Measurements from ENCODE around the gene CCDC83.
A peak's percentile ranks its signal among the peaks of the same experiment; 100 is the strongest.
"Not testable (repeated sequence)": the region's sequence is repeated elsewhere in the genome, so short reads cannot be mapped to it uniquely, and the experiment has no call there.

The CCDC83 gene

DNA sequence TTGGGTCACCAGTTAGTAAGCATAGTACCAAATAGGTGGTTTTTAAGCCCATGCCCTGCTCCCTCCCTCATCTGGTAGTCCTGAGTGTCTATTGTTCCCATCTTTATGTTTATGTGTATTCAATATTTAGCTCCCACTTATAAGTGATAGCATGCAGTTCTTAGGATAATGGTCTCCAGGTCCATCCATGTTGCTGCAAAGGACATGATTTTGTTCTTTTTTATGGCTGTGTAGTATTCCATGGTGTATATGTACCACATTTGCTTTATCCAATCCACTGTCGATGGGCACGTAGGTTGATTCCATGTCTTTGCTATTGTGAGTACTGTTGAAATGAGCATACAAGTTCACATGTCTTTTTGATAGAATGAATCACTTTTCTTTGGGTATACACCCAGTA lies 26.0 kb upstream of the CCDC83 start:
- no peak overlapping the region for H3K4me3 ChIP-seq (ENCODE audit: low read length)
- no peak for DNase-seq (ENCODE audit: low read depth, low spot score)

DNA sequence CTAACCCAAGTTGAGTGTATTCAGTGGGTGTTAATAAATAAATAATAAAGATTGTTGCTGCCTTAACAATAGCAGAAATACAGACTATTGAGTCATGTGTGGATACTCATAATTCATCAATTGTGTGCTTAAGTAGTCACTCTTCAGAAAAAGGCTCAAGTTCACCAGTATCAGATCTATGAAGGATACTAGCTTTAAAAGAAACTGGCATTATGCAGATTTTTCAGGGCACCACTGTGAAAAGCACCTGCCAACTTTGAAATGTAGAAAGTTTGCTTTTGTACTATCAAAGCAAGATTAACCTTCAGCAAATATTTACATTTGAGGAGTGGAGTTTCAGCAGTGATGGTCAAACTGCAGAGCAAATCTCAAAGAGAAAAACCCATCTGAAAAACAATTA lies 24.1 kb upstream of the CCDC83 start:
- DNase-seq (ENCODE audit: low read depth, low spot score): no peak
- H3K4me3 ChIP-seq (ENCODE audit: low read length): no peak overlapping the region

DNA sequence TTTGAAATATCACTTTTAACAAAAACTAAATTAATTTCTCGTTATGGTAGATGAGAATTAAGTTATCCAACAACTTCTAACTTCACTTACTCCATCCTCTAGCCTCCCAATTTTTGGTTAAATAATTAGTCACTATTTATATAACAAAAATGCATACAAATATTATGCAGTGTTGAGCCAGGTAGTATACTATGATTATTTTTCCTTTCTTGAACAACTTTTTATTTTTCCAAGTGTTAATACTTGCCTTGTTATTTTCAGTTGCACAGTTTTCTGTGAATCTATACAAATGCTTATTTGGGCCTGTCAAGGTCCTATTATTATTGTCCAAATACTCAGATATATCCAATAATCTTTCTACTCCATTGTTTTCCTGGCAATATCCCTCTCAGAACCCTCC lies 19.9 kb upstream of the CCDC83 start:
- no peak for DNase-seq (ENCODE audit: low read depth, low spot score)
- H3K4me3 ChIP-seq (ENCODE audit: low read length): no peak overlapping the region

DNA sequence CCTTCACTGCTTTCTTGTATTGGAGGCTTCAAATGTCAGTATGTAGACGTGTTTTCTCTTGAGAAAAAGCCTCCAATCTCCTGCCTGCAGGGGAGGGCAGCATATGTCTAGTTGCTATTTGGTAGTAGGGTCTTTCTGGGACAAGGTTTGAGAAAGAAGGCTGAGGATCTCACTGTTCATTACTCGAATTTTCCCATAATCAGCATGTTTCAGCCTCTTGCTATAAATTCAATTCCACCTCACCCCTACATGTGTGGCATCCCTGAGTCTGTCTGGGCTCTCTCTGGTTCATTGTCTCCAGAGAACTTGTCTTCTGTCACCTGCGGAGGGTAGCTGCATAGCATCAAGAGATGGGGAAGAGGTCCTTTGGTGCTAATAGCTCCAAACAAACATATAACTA lies 19.5 kb upstream of the CCDC83 start:
- no peak overlapping the region for H3K4me3 ChIP-seq (ENCODE audit: low read length)
- no peak for DNase-seq (ENCODE audit: low read depth, low spot score)

DNA sequence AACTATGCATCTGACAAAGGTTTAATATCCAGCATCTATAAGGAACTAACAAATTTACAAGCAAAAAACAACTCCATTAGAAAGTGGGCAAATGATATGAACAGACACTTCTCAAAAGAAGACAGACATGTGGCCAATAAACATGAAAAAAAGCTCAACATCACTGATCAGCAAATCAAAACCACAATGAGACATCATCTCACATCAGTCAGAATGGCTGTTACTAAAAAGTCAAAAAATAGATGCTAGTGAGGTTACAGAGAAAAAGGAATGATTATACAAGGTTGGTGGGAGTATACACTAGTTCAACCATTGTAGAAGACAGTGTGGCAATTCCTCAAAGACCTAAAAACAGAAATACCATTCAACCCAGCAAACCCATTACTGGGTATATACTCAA lies 14.3 kb upstream of the CCDC83 start:
- not testable (repeated sequence) for DNase-seq (ENCODE audit: low read depth, low spot score); H3K4me3 ChIP-seq (ENCODE audit: low read length)

DNA sequence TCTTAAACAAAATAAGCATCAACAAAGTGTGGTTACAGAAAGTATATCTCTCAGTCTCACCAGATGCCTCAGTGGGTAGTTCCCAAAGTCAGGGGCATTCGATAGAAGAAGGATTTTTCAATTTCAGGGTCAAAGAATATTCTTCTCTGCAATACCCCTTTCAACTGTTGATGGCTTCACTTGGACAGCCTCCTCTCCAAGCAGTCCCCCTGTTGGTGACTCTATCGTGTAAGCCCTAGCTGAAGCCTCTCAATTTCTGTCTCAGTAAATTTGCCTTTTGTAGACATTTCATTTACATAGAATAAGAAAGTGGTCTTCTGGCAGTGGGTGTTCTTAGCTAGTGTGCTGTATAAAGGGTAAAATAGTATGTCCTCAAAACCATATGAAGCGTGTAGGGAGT lies 11.3 kb upstream of the CCDC83 start:
- DNase-seq (ENCODE audit: low read depth, low spot score): no peak
- no peak overlapping the region for H3K4me3 ChIP-seq (ENCODE audit: low read length)

DNA sequence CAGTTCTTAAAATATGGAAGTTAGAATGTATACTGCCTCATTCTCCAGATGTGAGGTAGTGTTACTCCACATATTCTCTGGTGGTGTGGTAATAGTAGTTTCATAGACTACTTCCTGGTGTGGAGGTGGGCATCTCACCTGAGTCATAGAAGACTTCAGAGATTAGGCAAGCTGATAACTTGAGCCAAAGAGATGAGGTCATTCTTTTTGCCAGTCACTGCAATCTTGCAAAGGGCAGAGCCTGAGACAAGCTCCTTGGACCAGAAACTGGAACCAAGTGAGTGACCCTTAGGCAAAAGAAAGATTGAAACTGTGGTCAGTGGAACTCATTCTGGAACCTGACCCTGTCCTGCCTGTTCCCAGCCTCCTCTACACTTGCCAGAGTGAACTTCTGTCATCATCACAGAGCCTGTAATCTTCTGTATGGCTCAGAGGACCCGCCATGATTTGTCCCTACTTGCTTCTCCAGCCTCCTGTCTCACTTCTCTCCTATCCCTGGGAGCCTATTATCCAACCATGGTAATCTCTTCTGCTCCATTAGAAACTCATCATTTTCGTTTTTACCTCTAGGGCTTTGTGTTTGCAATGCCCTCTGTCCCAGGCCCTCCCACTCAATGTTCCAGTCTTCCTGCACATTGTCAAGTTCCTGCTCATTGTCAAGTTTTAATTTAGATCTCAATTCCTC lies 10.6 kb upstream of the CCDC83 start:
- DNase-seq (ENCODE audit: low read depth, low spot score): no peak
- H3K4me3 ChIP-seq (ENCODE audit: low read length): no peak overlapping the region

DNA sequence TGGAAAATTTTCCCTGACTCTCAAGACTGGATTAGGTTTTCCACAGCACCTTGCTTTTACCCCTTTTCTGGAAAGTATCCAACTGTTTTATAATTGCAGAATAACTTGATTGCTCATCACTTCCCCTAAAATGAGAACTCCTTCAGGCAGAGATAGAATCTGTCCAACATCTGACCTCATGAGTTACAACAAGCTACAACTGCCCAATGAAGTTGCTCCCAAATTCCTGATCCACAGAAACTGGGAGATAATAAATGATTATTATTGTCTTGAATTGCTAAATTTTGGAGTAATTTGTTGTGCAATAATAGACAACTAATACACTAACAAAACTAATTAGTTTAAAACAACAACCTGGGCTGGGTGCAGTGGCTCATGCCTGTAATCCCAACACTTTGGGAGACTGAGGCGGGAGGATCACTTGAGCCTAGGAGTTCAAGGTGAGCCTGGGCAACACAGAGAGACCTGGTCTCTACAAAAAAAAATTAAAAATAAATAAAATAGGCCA lies 10.0 kb upstream of the CCDC83 start:
- DNase-seq (ENCODE audit: low read depth, low spot score): no peak
- no peak overlapping the region for H3K4me3 ChIP-seq (ENCODE audit: low read length)

DNA sequence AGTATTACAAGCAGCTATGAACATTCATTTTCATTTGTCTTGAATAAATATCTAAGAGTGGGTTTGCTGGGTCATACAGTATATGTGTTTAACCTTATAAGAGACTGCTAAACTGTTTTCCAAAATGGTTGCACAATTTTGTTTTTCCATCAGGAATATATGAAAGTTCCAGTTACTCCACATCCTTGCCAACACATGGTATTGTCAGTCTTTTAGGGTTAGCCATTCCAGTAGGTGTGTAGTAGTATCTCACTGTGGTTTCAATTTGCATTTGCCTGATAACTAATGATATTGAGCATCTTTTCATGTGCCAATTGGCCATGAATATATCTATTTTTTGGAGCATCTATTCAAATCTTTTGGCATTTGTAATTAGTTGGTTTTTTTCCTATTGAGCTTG lies 7.7 kb upstream of the CCDC83 start:
- DNase-seq (ENCODE audit: low read depth, low spot score): no peak
- H3K4me3 ChIP-seq (ENCODE audit: low read length): no peak overlapping the region

DNA sequence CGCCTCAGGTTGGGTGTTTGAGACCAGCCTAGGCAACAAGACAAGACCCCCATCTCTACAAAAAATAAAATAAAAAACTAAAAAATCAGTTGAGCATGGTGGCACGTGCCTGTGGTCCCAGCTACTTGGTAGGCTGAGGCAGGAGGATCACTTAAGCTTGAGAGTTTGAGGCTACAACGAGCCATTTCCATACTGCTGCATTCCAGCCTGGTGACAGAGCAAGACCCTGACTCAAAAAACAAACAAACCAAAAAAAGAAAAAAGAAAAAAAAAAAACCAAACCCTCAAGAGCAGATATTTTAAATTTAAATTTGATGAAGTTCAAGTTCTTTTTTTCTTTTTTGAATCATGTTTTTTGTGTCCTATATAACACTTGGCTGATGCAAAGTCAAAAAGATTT lies 7.2 kb upstream of the CCDC83 start:
- no peak for DNase-seq (ENCODE audit: low read depth, low spot score)
- H3K4me3 ChIP-seq (ENCODE audit: low read length): no peak overlapping the region

DNA sequence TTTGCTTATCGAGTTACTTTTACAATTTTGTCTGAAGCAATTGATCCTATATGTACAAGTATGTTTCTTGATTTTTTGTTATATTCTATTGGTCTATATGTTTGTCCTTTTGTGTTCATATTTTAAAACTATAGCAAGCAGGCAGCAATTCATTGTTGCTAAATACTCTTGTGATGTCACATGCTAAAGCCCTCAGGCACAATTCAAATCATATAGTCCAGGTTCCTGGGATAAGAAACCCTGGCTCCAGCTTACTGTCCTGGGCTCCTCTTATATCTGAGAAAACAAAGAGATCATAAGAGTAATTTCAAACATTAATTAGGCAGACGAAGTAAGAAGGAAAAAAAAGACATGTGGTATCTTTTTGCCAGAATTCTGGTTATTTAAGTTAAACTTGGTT lies 6.6 kb upstream of the CCDC83 start:
- no peak for DNase-seq (ENCODE audit: low read depth, low spot score)
- no peak overlapping the region for H3K4me3 ChIP-seq (ENCODE audit: low read length)

DNA sequence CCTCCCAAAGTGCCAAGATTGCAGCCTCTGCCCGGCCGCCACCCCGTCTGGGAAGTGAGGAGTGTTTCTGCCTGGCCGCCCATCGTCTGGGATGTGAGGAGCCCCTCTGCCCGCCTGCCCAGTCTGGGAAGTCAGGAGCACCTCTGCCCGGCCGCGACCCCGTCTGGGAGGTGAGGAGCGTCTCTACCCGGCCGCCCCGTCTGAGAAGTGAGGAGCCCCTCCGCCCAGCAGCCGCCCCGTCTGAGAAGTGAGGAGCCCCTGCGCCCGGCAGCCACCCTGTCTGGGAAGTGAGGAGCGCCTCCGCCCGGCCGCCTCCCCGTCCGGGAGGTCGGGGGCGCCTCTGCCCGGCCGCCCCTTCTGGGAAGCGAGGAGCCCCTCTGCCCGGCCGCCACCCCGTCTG lies 2.4 kb upstream of the CCDC83 start:
- DNase-seq (ENCODE audit: low read depth, low spot score); H3K4me3 ChIP-seq (ENCODE audit: low read length): not testable (repeated sequence)

DNA sequence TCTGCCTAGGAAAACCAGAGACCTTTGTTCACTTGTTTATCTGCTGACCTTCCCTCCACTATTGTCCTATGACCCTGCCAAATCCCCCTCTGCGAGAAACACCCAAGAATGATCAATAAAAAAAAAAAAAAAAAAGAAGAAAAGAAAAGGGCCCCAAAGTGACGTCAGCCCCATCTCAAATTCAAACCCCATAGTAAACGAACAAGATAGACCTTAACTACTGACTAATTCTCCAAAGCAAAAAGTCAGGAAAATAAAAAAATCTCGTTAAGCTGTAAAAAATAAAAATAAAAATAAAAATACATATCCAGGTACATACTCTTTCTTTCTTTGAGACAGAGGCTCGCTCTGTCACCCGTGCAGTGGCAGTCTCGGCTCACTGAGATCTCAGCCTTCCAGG lies 1.6 kb upstream of the CCDC83 start:
- DNase-seq (ENCODE audit: low read depth, low spot score); H3K4me3 ChIP-seq (ENCODE audit: low read length): not testable (repeated sequence)

DNA sequence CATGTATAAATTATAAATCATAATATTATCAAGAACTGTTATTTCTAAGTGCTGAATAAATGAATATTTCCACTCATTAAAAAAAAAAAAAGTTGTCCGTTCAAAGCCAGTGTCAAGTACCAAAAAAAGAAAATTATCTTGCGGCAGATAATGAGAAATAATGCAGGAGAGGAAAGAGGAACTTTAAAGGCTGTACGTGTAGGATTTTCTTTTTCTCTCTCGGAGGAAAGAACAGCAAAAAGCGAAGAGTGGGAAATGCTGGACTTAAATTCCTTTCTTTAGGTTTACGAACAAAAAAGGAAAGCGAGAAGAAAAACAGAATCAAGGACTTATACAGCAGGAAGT lies 999 bp upstream of the CCDC83 start:
- DNase-seq (ENCODE audit: low read depth, low spot score): no peak
- H3K4me3 ChIP-seq (ENCODE audit: low read length): peak overlapping the region; percentile 41

DNA sequence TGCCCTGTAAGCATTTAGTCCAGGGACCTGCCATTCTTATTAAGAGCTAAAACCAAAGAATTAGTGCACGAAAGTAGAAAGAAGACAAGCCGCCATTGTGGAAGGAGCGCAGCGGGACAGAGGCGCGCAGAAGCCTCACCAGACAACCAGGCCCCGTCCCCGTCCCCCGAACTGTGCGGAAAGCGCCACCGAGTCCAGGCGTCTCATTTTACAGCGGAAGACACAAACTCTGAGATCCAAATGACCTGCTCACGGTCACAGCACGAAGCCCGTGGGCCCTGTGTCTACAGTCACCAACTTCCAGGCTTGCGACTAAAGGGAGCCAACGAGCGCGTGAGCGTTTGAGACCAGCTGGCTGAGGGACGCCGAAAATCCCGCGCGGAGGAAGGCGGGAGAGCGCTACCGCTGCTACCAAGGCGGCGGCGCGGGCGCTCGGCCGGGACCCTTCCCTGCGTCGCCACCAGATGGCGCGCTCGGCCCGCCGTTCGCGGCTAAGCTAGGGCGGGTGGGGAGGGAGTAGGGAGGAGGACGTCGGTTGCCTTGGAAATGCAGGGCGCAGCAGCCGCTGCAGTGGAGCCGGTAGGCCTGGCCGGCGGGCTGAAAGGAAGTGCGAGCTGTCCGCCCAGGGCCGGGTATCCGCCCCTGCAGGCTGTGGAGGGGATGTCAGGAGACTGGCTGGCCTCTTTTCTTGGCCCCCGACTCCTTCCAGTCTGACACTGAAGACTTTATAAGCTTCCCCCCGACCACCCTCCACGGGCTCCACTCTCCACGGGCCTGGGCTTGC lies 434 bp upstream of the CCDC83 start:
- peak; percentile 62 for DNase-seq (ENCODE audit: low read depth, low spot score)
- H3K4me3 ChIP-seq (ENCODE audit: low read length): peak overlapping the region; percentile 41

DNA sequence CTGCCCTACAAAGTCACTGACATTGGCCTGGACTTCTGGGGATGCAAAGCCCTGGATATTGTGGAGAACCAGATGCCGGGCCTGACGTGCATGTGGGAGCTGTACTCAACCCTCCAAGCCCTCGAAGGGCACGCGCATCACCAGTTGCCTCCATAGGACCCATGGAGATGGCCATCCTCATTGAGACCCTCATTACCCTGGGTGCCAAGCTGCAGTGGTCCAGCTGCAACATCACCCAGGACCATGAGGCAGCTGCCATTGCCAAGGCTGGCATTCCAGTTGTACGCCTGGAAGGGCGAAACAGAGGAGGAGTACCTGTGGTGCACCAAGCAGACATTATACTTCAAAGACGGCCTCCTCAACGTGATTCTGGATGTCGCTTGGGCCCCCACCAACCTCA lies 1.9 kb downstream of the CCDC83 start:
- no peak for DNase-seq (ENCODE audit: low read depth, low spot score)
- H3K4me3 ChIP-seq (ENCODE audit: low read length): no peak overlapping the region

DNA sequence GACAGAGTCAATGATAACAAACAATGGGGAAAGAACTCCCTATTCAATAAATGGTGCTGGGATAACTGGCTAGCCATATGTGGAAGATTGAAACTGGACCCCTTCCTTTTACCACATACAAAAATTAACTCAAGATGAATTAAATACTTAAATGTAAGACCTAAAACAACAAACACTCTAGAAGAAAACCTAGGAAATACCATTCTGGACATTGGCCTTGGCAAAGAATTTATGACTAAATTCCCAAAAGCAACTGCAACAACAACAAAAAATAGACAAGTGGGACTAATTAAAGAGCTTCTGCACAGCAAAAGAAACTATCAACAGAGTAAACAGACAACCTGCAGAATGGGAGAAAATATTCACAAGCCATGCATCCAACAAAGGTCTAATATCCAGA lies 4.4 kb downstream of the CCDC83 start:
- H3K4me3 ChIP-seq (ENCODE audit: low read length); DNase-seq (ENCODE audit: low read depth, low spot score): not testable (repeated sequence)

DNA sequence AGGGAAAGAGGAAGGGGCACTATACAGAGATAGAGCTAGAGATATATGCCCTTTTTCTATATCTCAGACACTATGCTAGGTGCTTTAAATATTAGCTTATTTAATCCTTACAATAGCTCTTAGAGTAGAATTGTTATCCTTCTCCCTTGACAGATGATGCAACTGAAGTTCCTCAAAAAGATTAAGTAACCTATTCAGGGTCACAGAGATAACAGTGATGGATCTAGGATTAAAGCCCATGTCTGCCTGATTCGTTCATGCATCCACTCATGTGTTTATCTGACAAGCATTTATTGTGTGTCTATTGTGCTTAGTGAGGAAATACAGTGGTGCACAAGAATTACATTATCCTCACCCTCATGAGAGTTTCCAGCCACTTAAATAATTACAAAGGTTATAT lies 8.7 kb downstream of the CCDC83 start:
- H3K4me3 ChIP-seq (ENCODE audit: low read length): no peak overlapping the region
- no peak for DNase-seq (ENCODE audit: low read depth, low spot score)

DNA sequence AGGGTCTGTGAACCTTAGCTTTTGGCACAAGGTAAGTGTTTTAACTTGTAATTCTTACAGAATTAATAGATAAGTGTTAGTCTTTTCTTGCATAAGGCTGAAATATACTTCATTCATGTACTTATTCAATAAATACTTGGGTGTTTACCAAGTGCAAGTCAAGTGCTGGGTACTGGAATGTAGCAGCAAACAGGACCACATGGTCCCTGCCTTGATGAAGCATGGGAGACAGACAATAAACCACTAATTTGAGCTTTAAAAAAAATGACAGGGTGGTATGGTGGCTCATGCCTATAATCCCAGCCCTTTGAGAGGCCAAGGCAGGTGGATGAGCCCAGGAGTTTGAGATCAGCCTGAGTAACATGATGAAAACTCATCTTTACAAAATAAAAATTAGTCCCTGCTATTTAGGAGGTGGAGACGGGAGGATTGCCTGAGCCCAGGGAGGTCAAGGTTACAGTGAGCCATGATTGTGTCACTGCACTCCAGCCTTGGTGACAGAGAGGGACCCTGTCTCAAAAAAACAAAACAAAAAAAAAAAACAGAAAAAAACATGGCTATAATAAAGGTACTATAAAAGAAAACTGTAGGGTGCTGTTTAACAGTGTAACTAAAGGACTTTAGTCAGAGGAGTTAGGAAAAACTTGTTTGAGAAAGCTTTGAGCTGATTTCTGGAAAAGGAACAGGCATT lies 11.1 kb downstream of the CCDC83 start:
- no peak overlapping the region for H3K4me3 ChIP-seq (ENCODE audit: low read length)
- no peak for DNase-seq (ENCODE audit: low read depth, low spot score)

DNA sequence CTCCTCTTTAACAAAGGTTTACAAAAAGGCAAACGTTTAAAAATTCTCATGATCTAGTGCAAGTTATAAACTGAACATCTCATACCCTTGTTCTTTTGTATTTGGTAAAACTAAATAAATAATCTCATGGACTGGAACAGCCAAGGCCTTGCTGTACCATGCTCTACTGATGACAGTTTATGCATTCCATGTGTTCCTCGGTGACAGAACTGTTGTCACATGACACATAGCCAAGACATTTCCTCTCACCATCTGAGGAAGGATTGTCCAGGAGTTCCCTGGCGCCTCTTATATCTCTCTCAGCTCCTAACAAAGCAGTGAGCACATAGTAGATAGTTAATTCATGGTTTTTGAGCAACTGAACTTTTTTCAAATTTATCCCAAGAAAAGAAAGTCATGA lies 12.6 kb downstream of the CCDC83 start:
- H3K4me3 ChIP-seq (ENCODE audit: low read length): no peak overlapping the region
- DNase-seq (ENCODE audit: low read depth, low spot score): no peak
